Measurements from ENCODE around the gene UFSP2.

UFSP2 gene

DNA sequence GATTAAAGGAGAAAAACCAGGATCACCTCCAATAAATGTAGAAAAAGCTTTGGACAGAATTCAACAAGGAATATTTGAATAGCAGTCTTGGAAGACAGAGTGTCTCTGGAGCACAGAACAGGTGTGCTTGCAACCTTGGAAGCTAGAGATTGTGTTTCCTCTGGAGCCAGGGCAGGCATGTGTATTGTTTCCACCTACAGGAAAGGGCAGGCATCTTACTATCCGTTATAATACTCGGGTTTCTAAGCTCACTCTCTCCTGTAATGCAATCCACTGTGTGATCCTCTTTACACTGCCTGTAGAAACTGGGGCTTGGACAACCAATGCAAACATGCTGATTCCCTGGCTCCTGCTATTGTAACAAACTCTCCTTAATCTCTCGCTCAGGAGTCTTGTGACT is 31.4 kb upstream of the UFSP2 start:
- H3K9ac ChIP-seq (ENCODE audit: insufficient read length, low read depth): no peak overlapping the region
- no peak for TF ChIP-seq SUZ12 (IDR thresholded peaks at IDR 0.05; ENCODE audit: extremely low read depth, insufficient read depth, insufficient read length)
- H3K36me3 ChIP-seq (ENCODE audit: insufficient read depth, insufficient read length, low read length): no peaks in the 10 kb centered on the region
- DNase-seq (ENCODE audit: low read depth, low spot score): no peak
- H3K4me1 ChIP-seq (ENCODE audit: insufficient read depth, insufficient read length): no peaks in the 10 kb centered on the region
- H3K4me3 ChIP-seq (ENCODE audit: insufficient read length, low read depth): no peak overlapping the region
- H3K27me3 ChIP-seq (ENCODE audit: insufficient read depth, insufficient read length): no peaks in the 10 kb centered on the region
- H3K9me3 ChIP-seq (ENCODE audit: insufficient read depth, low read length): no peaks in the 10 kb centered on the region

DNA sequence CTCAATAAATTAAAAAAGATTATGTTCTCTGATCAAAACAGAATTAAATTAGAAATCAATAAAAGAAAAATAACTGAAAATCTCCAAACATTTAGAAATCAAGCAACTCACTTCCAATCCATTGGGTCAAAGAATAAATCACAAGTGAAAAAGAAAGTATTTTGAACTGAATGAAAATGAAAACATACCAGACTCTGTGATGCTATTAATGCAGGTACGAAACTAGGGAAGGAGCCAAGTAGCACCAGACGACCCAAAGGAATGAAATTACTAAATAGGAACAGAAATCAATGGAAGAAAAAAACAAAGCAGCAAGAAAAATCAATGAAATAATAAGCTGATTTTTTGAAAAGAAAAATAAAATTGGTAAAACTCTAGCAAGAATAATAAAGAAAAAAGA is 30.4 kb upstream of the UFSP2 start:
- H3K9ac ChIP-seq (ENCODE audit: insufficient read length, low read depth): no peak overlapping the region
- no peaks in the 10 kb centered on the region for H3K4me1 ChIP-seq (ENCODE audit: insufficient read depth, insufficient read length)
- no peak for DNase-seq (ENCODE audit: low read depth, low spot score)
- no peaks in the 10 kb centered on the region for H3K27me3 ChIP-seq (ENCODE audit: insufficient read depth, insufficient read length)
- TF ChIP-seq SUZ12 (IDR thresholded peaks at IDR 0.05; ENCODE audit: extremely low read depth, insufficient read depth, insufficient read length) (no peak), YY1 (IDR thresholded peaks at IDR 0.05; ENCODE audit: insufficient read depth, insufficient read length) (no peak), ZNF274 (IDR thresholded peaks at IDR 0.05; ENCODE audit: low read depth, low read length) (no peak)
- H3K4me3 ChIP-seq (ENCODE audit: insufficient read length, low read depth): no peak overlapping the region
- no peaks in the 10 kb centered on the region for H3K9me3 ChIP-seq (ENCODE audit: insufficient read depth, low read length)
- H3K36me3 ChIP-seq (ENCODE audit: insufficient read depth, insufficient read length, low read length): no peaks in the 10 kb centered on the region

DNA sequence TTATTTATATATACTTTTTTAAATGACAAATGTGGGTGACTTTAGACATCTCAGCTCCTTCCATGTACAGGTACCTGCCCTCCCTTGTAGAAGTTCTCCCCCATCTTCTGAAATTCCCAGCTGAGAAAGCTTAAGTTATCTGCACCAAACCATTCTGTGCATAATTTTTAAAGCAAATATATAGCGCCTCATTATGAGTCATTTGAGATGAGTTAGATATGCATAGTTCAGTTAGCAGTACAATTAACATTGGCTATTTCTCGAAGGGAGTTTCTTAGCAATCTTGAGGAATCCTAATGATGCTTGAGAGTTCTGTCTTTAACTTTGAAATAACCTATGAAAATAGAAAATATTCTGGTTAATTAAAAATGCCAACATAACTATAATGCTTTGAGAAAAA is 19.4 kb upstream of the UFSP2 start:
- H3K4me1 ChIP-seq (ENCODE audit: insufficient read depth, insufficient read length): no peaks in the 10 kb centered on the region
- H3K4me3 ChIP-seq (ENCODE audit: insufficient read length, low read depth): no peak overlapping the region
- no peak for DNase-seq (ENCODE audit: low read depth, low spot score)
- H3K9ac ChIP-seq (ENCODE audit: insufficient read length, low read depth): no peak overlapping the region
- H3K9me3 ChIP-seq (ENCODE audit: insufficient read depth, low read length): no peaks in the 10 kb centered on the region
- no peaks in the 10 kb centered on the region for H3K27me3 ChIP-seq (ENCODE audit: insufficient read depth, insufficient read length)
- TF ChIP-seq SUZ12 (IDR thresholded peaks at IDR 0.05; ENCODE audit: extremely low read depth, insufficient read depth, insufficient read length) (no peak), ZNF274 (IDR thresholded peaks at IDR 0.05; ENCODE audit: low read depth, low read length) (no peak), YY1 (IDR thresholded peaks at IDR 0.05; ENCODE audit: insufficient read depth, insufficient read length) (no peak)
- H3K36me3 ChIP-seq (ENCODE audit: insufficient read depth, insufficient read length, low read length): no peaks in the 10 kb centered on the region

DNA sequence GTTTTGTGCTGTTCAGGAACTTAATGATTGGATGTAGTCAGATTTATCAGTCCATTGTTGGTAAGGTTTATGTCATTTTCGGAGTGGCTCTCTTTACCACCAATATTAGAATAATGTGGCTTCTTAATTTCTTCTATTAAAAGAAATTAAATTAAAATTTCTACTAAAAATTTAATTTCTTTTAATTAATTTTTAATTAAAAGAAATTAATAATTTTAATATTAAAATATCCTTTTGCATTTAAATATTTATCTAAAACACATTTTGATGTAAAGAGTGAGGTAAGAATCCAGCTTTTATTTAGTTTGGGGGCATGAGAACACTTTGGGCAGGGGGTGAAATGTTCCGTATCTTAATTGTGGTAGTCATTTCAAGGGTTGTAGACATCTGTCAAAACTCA is 15.7 kb upstream of the UFSP2 start:
- Histone ChIP-seq H3K27me3 (ENCODE audit: insufficient read depth, insufficient read length) (no peaks in the 10 kb centered on the region), H3K4me3 (ENCODE audit: insufficient read length, low read depth) (no peak overlapping the region), H3K9ac (ENCODE audit: insufficient read length, low read depth) (no peak overlapping the region), H3K9me3 (ENCODE audit: insufficient read depth, low read length) (no peaks in the 10 kb centered on the region), H3K4me1 (ENCODE audit: insufficient read depth, insufficient read length) (no peaks in the 10 kb centered on the region), H3K36me3 (ENCODE audit: insufficient read depth, insufficient read length, low read length) (no peaks in the 10 kb centered on the region)
- no peak for DNase-seq (ENCODE audit: low read depth, low spot score)
- TF ChIP-seq YY1 (IDR thresholded peaks at IDR 0.05; ENCODE audit: insufficient read depth, insufficient read length) (no peak), SUZ12 (IDR thresholded peaks at IDR 0.05; ENCODE audit: extremely low read depth, insufficient read depth, insufficient read length) (no peak), ZNF274 (IDR thresholded peaks at IDR 0.05; ENCODE audit: low read depth, low read length) (no peak)

DNA sequence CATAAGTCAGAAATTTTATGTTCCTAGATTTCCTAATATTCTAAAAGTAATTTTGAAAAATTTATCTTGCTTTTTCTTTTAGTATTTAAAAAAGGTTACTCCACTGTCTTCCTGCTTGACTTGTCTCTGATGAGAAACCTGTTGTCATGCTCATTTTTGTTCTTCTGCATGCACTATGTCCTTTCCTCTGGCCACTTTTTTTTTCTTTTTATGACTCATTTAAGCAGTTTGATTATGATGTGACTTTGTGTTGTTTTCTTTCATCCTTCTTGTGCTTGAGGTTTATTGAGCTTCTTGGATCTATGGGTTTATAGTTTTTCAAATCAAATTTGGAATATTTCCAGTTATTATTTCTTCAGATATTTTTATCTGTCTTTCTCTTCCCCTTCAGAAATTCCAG is 12.0 kb upstream of the UFSP2 start:
- no peak overlapping the region for H3K9ac ChIP-seq (ENCODE audit: insufficient read length, low read depth)

DNA sequence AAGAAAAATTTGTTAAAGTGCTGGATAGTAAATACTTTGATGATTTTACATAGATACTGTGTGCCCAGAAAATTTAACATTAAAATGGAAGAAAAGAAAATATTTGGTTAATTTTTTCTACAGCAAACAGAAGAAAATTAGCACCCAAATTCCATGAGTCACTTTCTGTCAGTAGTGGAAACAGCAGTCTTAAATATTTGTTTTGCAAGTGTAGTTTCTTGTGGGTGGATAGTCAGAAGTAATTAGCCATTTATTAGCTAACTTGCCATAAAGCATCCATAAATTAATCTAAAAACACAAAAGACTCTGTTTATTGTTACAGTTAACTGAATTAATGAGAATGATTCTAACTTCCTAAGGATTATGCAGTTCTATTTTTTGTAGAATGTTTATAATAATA is 9.7 kb upstream of the UFSP2 start:
- H3K4me1 ChIP-seq (ENCODE audit: insufficient read depth, insufficient read length): no peaks in the 10 kb centered on the region
- H3K27me3 ChIP-seq (ENCODE audit: insufficient read depth, insufficient read length): no peaks in the 10 kb centered on the region
- H3K36me3 ChIP-seq (ENCODE audit: insufficient read depth, insufficient read length, low read length): no peaks in the 10 kb centered on the region
- TF ChIP-seq YY1 (IDR thresholded peaks at IDR 0.05; ENCODE audit: insufficient read depth, insufficient read length): no peak
- no peak for TF ChIP-seq ZNF274 (IDR thresholded peaks at IDR 0.05; ENCODE audit: low read depth, low read length)
- no peak for TF ChIP-seq SUZ12 (IDR thresholded peaks at IDR 0.05; ENCODE audit: extremely low read depth, insufficient read depth, insufficient read length)
- no peak overlapping the region for H3K4me3 ChIP-seq (ENCODE audit: insufficient read length, low read depth)
- no peak overlapping the region for H3K9ac ChIP-seq (ENCODE audit: insufficient read length, low read depth)
- DNase-seq (ENCODE audit: low read depth, low spot score): no peak
- no peaks in the 10 kb centered on the region for H3K9me3 ChIP-seq (ENCODE audit: insufficient read depth, low read length)

More for the DNA sequence above, 12.0 kb upstream of the UFSP2 start:
- no peaks in the 10 kb centered on the region for H3K4me1 ChIP-seq (ENCODE audit: insufficient read depth, insufficient read length)
- H3K4me3 ChIP-seq (ENCODE audit: insufficient read length, low read depth): no peak overlapping the region
- no peaks in the 10 kb centered on the region for H3K27me3 ChIP-seq (ENCODE audit: insufficient read depth, insufficient read length)
- no peaks in the 10 kb centered on the region for H3K36me3 ChIP-seq (ENCODE audit: insufficient read depth, insufficient read length, low read length)
- no peak for TF ChIP-seq SUZ12 (IDR thresholded peaks at IDR 0.05; ENCODE audit: extremely low read depth, insufficient read depth, insufficient read length)
- no peak for TF ChIP-seq YY1 (IDR thresholded peaks at IDR 0.05; ENCODE audit: insufficient read depth, insufficient read length)
- no peak for TF ChIP-seq ZNF274 (IDR thresholded peaks at IDR 0.05; ENCODE audit: low read depth, low read length)
- H3K9me3 ChIP-seq (ENCODE audit: insufficient read depth, low read length): no peaks in the 10 kb centered on the region
- DNase-seq (ENCODE audit: low read depth, low spot score): no peak

DNA sequence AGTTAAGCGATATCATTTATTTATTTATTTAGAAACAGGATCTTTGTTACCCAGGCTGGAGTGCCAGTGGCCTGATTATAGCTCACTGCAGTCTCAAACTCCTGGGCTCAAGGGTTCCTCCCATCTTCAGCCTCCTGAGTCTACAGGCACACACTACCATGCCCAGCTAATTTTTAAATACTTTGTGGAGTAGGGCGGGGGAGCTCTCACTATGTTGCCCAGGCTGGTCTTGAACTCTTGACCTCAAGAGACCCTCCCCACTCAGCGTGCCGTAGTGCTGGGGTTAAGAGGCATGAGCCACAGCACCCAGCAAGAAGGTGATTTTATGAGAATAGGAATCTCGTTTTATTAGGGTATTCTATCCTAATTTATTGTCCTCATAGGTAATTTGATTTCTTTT is 3.9 kb upstream of the UFSP2 start:
- Histone ChIP-seq H3K36me3 (ENCODE audit: insufficient read depth, insufficient read length, low read length) (no peaks in the 10 kb centered on the region), H3K9me3 (ENCODE audit: insufficient read depth, low read length) (no peaks in the 10 kb centered on the region), H3K9ac (ENCODE audit: insufficient read length, low read depth) (no peak overlapping the region), H3K27me3 (ENCODE audit: insufficient read depth, insufficient read length) (no peaks in the 10 kb centered on the region), H3K4me1 (ENCODE audit: insufficient read depth, insufficient read length) (no peaks in the 10 kb centered on the region), H3K4me3 (ENCODE audit: insufficient read length, low read depth) (no peak overlapping the region)
- DNase-seq (ENCODE audit: low read depth, low spot score): no peak
- no peak for TF ChIP-seq SUZ12 (IDR thresholded peaks at IDR 0.05; ENCODE audit: extremely low read depth, insufficient read depth, insufficient read length)
- no peak for TF ChIP-seq YY1 (IDR thresholded peaks at IDR 0.05; ENCODE audit: insufficient read depth, insufficient read length)
- no peak for TF ChIP-seq ZNF274 (IDR thresholded peaks at IDR 0.05; ENCODE audit: low read depth, low read length)
